ENCODE data around the gene VMAC.

- no peak for TF ChIP-seq SP1 (IDR thresholded peaks at IDR 0.05)
- no peak for TF ChIP-seq NFRKB (IDR thresholded peaks at IDR 0.05)
- no peak for TF ChIP-seq ZNF384 (IDR thresholded peaks at IDR 0.05)
- TF ChIP-seq ELF4 (IDR thresholded peaks at IDR 0.05) = no peak
- TF ChIP-seq CTBP1 (IDR thresholded peaks at IDR 0.05; ENCODE audit: borderline replicate concordance) = no peak
- TF ChIP-seq FOXA1 (IDR thresholded peaks at IDR 0.05) = no peak
- TF ChIP-seq FOXK2 (IDR thresholded peaks at IDR 0.05) = no peak
- TF ChIP-seq, protein P1, sequence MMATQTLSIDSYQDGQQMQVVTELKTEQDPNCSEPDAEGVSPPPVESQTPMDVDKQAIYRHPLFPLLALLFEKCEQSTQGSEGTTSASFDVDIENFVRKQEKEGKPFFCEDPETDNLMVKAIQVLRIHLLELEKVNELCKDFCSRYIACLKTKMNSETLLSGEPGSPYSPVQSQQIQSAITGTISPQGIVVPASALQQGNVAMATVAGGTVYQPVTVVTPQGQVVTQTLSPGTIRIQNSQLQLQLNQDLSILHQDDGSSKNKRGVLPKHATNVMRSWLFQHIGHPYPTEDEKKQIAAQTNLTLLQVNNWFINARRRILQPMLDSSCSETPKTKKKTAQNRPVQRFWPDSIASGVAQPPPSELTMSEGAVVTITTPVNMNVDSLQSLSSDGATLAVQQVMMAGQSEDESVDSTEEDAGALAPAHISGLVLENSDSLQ (IDR thresholded peaks at IDR 0.05) = no peak
- no peak for TF ChIP-seq ARNT (IDR thresholded peaks at IDR 0.05)
- TF ChIP-seq SUZ12 (IDR thresholded peaks at IDR 0.05) = no peak
- no peak for TF ChIP-seq BHLHE40 (IDR thresholded peaks at IDR 0.05; ENCODE audit: borderline replicate concordance)
- TF ChIP-seq TARDBP (IDR thresholded peaks at IDR 0.05) = no peak
- TF ChIP-seq FOXM1 (IDR thresholded peaks at IDR 0.05; ENCODE audit: borderline replicate concordance) = no peak
Measured at GRCh38 chr19:5857203-5858081, 47.2 kb upstream of the VMAC start.
